Esophagus muscularis mucosa (tissue), 4 donors: ENCODE data around the gene PARK7. TPM values are rescaled to one million over a fixed set of nuclear protein-coding genes. Genes with fewer than 3 reads are reported as not detected.

Source experiments
- DNase-seq: peaks from one replicate; pipeline ENCODE4 v3.0.0-alpha.2; 2017; ENCODE audit errors: extremely low spot score
- H3K27ac ChIP-seq, 4 donors: fragments of 200-600 bp; sonication (generic); replicated peaks in 1 of 4; 1 replicate in 3 of 4; 2 replicates in 1 of 4; pipeline ENCODE4 v1.5.1; 2016 to 2019; ENCODE audit warnings: mild to moderate bottlenecking in 1 of 4
- H3K27me3 ChIP-seq, 4 donors: fragments of 200-600 bp; sonication (generic); one replicate each; pipeline versions ENCODE4 v1.5.1 to v1.6.0; 2016 to 2019
- H3K36me3 ChIP-seq, 4 donors: fragments of 200-600 bp; sonication (generic); one replicate each; pipeline ENCODE4 v1.5.1; 2016 to 2019
- H3K4me1 ChIP-seq, 4 donors: fragments of 200-600 bp; sonication (generic); one replicate each; pipeline ENCODE4 v1.5.1; 2016 to 2019
- H3K4me3 ChIP-seq, 4 donors: fragments of 200-600 bp; sonication (generic); 1 replicate in 2 of 4; 2 replicates in 2 of 4; pipeline ENCODE4 v1.5.1; 2016 to 2019; ENCODE audit warnings: mild to moderate bottlenecking in 4 of 4, moderate library complexity in 1 of 4
- H3K9me3 ChIP-seq, 4 donors: fragments of 200-600 bp; sonication (generic); 1 replicate in 3 of 4; 2 replicates in 1 of 4; pipeline ENCODE4 v1.5.1; 2016 to 2019
- CTCF ChIP-seq, 3 experiments: fragments of 200-600 bp in 2 of 3; fragments of 450-650 bp in 1 of 3; sonication (generic) in 2 of 3; IDR thresholded peaks; one replicate each; pipeline ENCODE4 v1.5.1; 2017 to 2019; ENCODE audit warnings: antibody characterized with exemption in 3 of 3, mild to moderate bottlenecking in 2 of 3, moderate library complexity in 1 of 3
- EP300 ChIP-seq: sonication (generic); formaldehyde crosslinking; IDR thresholded peaks from one replicate; pipeline ENCODE4 v1.6.1; 2017; ENCODE audit warnings: antibody characterized with exemption
- POLR2A ChIP-seq: fragments of 450-650 bp; IDR thresholded peaks from one replicate; pipeline ENCODE4 v1.6.1; 2017; ENCODE audit warnings: antibody characterized with exemption, moderate library complexity, mild to moderate bottlenecking, low read depth
- POLR2AphosphoS5 ChIP-seq, 2 donors: sonication (generic); formaldehyde crosslinking; IDR thresholded peaks; one replicate each; pipeline ENCODE4 v1.6.1; 2017; ENCODE audit warnings: antibody characterized with exemption in 2 of 2
- WGBS: methylation state at CpG from one replicate; pipeline ENCODE4 v1.1.5; 2018; 5-methylcytosine and 5-hydroxymethylcytosine counted together
- intact Hi-C: fragments of 100-400 bp; cut with DNase I; formaldehyde crosslinking; loops from one replicate; pipeline ENCODE4 v1.15.1; 2023
- total RNA-seq, 4 donors: library from RNA; depleted of rRNA; stranded (reverse); fragments of >200 nt; gene quantifications; one replicate each; pipeline versions ENCODE4 v1.1.0 to v1.2.1, GENCODE V29; 2016

PARK7 gene
- total RNA-seq, 4 donors from 2014 or later = 201 to 229 (median 212) TPM

GRCh38 chr1:8025061-8025670, 63.7 kb downstream of the PARK7 start:
- intact Hi-C loops = loop anchor here (5.0 kb wide), 2 partner anchors 97 to 177 kb away; no protein-coding TSS in a partner anchor
- Histone ChIP-seq H3K4me1 (peaks cover 43 to 66% (median 61%) of the 10 kb centered on the region in 4 donors), H3K27me3 (no peaks in the 10 kb centered on the region), H3K36me3 (no peaks in the 10 kb centered on the region), H3K9me3 (no peaks in the 10 kb centered on the region), H3K27ac (peak overlapping the region; percentile 90 to 98 (median 95)), H3K4me3 (peak overlapping the region; percentile 89 to 97 (median 92))
- no peak for TF ChIP-seq EP300
- peak in 1 of 2 donors; percentile 68 for TF ChIP-seq POLR2AphosphoS5 (IDR thresholded peaks at IDR 0.05)
- TF ChIP-seq CTCF (IDR thresholded peaks at IDR 0.05) = no peak
- WGBS = 3% methylated on average over 19 of the region's 19 CpGs
- DNase-seq = no peak

- Histone ChIP-seq H3K4me1 (peaks cover 38 to 60% (median 56%) of the 10 kb centered on the region in 4 donors), H3K9me3 (no peaks in the 10 kb centered on the region), H3K4me3 (peak overlapping the region; percentile 89 to 97 (median 92)), H3K36me3 (no peaks in the 10 kb centered on the region), H3K27ac (peak overlapping the region; percentile 90 to 98 (median 95)), H3K27me3 (no peaks in the 10 kb centered on the region)
- intact Hi-C loops = loop anchor here (5.0 kb wide), 2 partner anchors 97 to 177 kb away; no protein-coding TSS in a partner anchor
- 1% methylated on average over 10 of the region's 69 CpGs for WGBS
- TF ChIP-seq POLR2AphosphoS5 (IDR thresholded peaks at IDR 0.05) (peak in 1 of 2 donors; percentile 47), POLR2A (no peak)
- DNase-seq = no peak
Measured at GRCh38 chr1:8025671-8026144, 64.2 kb downstream of the PARK7 start.

- 16% methylated on average over 17 of the region's 98 CpGs for WGBS
Measured at GRCh38 chr1:8026153-8026975, 64.9 kb downstream of the PARK7 start, which contains the start of gene ERRFI1. ERRFI1 (minus strand) TSS chr1:8026309; CDS start chr1:8015619, 10,690 bp downstream.

GRCh38 chr1:8026976-8027747, 65.7 kb downstream of the PARK7 start:
- 77% methylated on average over 24 of the region's 25 CpGs for WGBS
- DNase-seq = no peak

More at GRCh38 chr1:8026153-8026975, 64.9 kb downstream of the PARK7 start, which contains the start of gene ERRFI1:
- DNase-seq = peak; percentile 98
- TF ChIP-seq POLR2AphosphoS5 (IDR thresholded peaks at IDR 0.05) = peak; percentile 97 to 99
- peak in 1 of 3 experiments; percentile 27 for TF ChIP-seq CTCF (IDR thresholded peaks at IDR 0.05)
- TF ChIP-seq POLR2A = peak; percentile 96
- TF ChIP-seq EP300 = peak; percentile 3
- Histone ChIP-seq H3K9me3 (no peaks in the 10 kb centered on the region), H3K27me3 (no peaks in the 10 kb centered on the region), H3K36me3 (no peaks in the 10 kb centered on the region), H3K4me3 (peak within 1 kb of the TSS; percentile 89 to 97 (median 92)), H3K27ac (peak within 1 kb of the TSS; percentile 90 to 98 (median 95)), H3K4me1 (peaks cover 38 to 61% (median 53%) of the 10 kb centered on the region in 4 donors)
- intact Hi-C loops = loop anchor here (5.0 kb wide), 2 partner anchors 96 to 176 kb away; no protein-coding TSS in a partner anchor

More at GRCh38 chr1:8026976-8027747, 65.7 kb downstream of the PARK7 start:
- no peaks in the 10 kb centered on the region for H3K9me3 ChIP-seq
- H3K36me3 ChIP-seq = no peaks in the 10 kb centered on the region
- intact Hi-C loops = loop anchor here (5.0 kb wide), 2 partner anchors 95 to 175 kb away; no protein-coding TSS in a partner anchor
- H3K4me3 ChIP-seq = peak overlapping the region; percentile 89 to 97 (median 92)
- peak overlapping the region; percentile 90 to 98 (median 95) for H3K27ac ChIP-seq
- H3K4me1 ChIP-seq = peaks cover 33 to 61% (median 53%) of the 10 kb centered on the region in 4 donors
- H3K27me3 ChIP-seq = no peaks in the 10 kb centered on the region
- TF ChIP-seq EP300 = no peak
- no peak for TF ChIP-seq CTCF (IDR thresholded peaks at IDR 0.05)
- TF ChIP-seq POLR2A = no peak
- TF ChIP-seq POLR2AphosphoS5 (IDR thresholded peaks at IDR 0.05) = no peak
